HuH-7.5 (cell line): ENCODE results near the gene RNF212B.
"Not testable (repeated sequence)": the region's sequence is repeated elsewhere in the genome, so short reads cannot be mapped to it uniquely, and the experiment has no call there.

ENCODE experiments used
- DNase-seq: peaks from one replicate; pipeline ENCODE4 v3.0.0; 2011; ENCODE audit warnings: low spot score

Gene RNF212B

GRCh38 chr14:23243066-23243465, 5.3 kb downstream of the RNF212B start:
- no peak for DNase-seq

GRCh38 chr14:23245282-23245681, 7.5 kb downstream of the RNF212B start:
- DNase-seq, result no peak

GRCh38 chr14:23248601-23249000, 10.9 kb downstream of the RNF212B start:
- no peak for DNase-seq

- no peak for DNase-seq
Observed at GRCh38 chr14:23249824-23250223, 12.1 kb downstream of the RNF212B start.

- DNase-seq, result no peak
Observed at GRCh38 chr14:23252006-23252405, 14.3 kb downstream of the RNF212B start.

- no peak for DNase-seq
Observed at GRCh38 chr14:23252420-23253333, 14.9 kb downstream of the RNF212B start.

- DNase-seq, result no peak
Observed at GRCh38 chr14:23258256-23258655, 20.5 kb downstream of the RNF212B start.

GRCh38 chr14:23259426-23259825, 21.7 kb downstream of the RNF212B start:
- no peak for DNase-seq

- DNase-seq, result not testable (repeated sequence)
Observed at GRCh38 chr14:23260849-23261248, 23.1 kb downstream of the RNF212B start.

GRCh38 chr14:23269193-23269592, 31.5 kb downstream of the RNF212B start:
- no peak for DNase-seq

- DNase-seq, result no peak
Observed at GRCh38 chr14:23275412-23275811, 37.7 kb downstream of the RNF212B start.

GRCh38 chr14:23277189-23277588, 39.5 kb downstream of the RNF212B start:
- DNase-seq, result no peak

- DNase-seq, result not testable (repeated sequence)
Observed at GRCh38 chr14:23277928-23278327, 40.2 kb downstream of the RNF212B start.

GRCh38 chr14:23281247-23281646, 43.5 kb downstream of the RNF212B start:
- no peak for DNase-seq

- DNase-seq, result no peak
Observed at GRCh38 chr14:23284654-23285529, 47.2 kb downstream of the RNF212B start.

- DNase-seq, result peak; percentile 26
Observed at GRCh38 chr14:23285530-23286019, 47.8 kb downstream of the RNF212B start.

- peak; percentile 93 for DNase-seq
Observed at GRCh38 chr14:23286020-23286901, 48.5 kb downstream of the RNF212B start, which contains the start of gene HOMEZ. Gene HOMEZ, minus strand, starts transcription at chr14:23286132. Its CDS starts 180 bp downstream, at chr14:23285952.

GRCh38 chr14:23286902-23287479, 49.3 kb downstream of the RNF212B start:
- DNase-seq, result no peak

- DNase-seq, result no peak
Observed at GRCh38 chr14:23294734-23295561, 57.2 kb downstream of the RNF212B start.
